HG02588 (cell line): ENCODE results near the gene LAMA5.

Experiments
- ATAC-seq: cut with Tn5 transposase; IDR thresholded peaks from one replicate; pipeline ENCODE4 v1.9.1; 2021; ENCODE audit warnings: mild to moderate bottlenecking, moderate library complexity; ENCODE audit not compliant: unreplicated experiment

Gene LAMA5

GRCh38 chr20:62330576-62331317 lies 36.4 kb downstream of the LAMA5 start:
- no peak for ATAC-seq

GRCh38 chr20:62329389-62330377 lies 37.4 kb downstream of the LAMA5 start:
- no peak for ATAC-seq

- no peak for ATAC-seq
Observed at GRCh38 chr20:62328684-62329388, 38.3 kb downstream of the LAMA5 start.

GRCh38 chr20:62327726-62328495 lies 39.2 kb downstream of the LAMA5 start:
- no peak for ATAC-seq

DNA sequence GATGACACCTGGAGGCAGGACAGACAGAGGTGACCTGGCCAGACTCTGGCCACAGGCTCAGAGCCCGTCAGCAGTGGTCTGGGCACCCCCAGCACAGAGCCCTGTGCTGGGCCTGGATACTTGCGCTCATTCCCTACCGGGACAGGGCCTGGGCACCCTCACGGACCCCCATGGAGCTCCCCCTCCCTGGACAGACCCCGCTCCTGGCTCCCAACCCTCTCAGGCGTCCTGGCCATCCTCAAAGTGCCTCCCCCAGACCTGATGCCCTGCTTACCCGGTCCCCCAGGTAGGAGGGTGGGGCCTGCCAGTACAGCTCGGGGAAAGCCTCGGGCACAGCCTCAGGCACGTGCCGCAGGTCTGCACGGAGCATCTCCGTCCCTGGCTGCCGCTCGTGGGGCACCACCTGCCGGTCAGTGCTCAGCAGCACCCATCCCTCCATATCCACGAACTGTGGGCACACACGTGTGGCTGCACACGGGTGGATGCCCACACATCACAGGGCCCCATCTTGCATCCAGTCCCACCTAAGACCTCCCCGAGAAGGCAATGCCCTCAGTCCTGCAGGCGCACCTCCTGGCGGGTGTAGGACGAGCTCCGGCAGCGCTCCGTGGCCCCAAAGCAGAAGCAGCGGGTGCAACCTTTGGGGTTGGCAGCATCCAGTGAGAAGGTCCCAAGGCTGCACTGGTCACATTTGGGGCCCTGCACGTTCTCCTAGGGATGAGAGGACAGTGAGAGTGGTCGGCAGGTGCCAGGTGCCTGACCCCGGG lies 40.0 kb downstream of the LAMA5 start:
- ATAC-seq: no peak

GRCh38 chr20:62326559-62326958 lies 40.6 kb downstream of the LAMA5 start:
- ATAC-seq: no peak

DNA sequence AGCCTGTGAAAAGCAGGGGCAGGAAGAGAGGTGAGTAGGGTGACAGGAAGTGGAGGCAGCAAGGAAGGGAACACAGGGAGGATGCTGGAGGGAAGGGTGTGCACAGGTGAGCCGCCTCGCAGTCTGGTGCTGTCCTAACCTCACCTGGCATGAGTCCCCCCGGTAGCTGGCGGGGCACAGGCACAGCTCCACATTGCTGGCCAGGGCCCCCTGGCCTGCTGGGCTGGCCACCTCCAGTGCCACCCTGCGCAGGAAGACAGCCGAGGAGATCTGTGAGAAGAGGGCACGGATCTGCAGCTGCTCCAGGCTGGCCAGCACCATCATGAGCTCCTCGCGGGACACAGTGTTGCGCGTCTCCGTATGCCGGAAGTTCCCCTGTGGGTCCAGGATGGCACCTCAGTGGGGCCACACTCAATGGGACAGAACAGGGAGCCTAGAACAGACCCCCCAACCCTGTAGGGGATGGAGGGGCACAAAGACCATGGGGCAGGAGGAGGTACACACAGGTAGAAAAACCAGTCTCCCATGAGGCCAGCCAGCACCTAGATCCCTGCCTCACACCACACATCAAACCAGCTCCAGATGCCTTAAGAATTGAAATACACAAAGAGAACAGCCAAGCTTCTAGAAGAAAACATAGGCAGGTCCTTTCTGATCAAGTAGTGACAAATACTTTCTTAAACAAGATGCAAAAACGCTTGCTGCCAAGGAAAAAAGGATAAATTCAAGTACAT lies 41.8 kb downstream of the LAMA5 start:
- no peak for ATAC-seq

DNA sequence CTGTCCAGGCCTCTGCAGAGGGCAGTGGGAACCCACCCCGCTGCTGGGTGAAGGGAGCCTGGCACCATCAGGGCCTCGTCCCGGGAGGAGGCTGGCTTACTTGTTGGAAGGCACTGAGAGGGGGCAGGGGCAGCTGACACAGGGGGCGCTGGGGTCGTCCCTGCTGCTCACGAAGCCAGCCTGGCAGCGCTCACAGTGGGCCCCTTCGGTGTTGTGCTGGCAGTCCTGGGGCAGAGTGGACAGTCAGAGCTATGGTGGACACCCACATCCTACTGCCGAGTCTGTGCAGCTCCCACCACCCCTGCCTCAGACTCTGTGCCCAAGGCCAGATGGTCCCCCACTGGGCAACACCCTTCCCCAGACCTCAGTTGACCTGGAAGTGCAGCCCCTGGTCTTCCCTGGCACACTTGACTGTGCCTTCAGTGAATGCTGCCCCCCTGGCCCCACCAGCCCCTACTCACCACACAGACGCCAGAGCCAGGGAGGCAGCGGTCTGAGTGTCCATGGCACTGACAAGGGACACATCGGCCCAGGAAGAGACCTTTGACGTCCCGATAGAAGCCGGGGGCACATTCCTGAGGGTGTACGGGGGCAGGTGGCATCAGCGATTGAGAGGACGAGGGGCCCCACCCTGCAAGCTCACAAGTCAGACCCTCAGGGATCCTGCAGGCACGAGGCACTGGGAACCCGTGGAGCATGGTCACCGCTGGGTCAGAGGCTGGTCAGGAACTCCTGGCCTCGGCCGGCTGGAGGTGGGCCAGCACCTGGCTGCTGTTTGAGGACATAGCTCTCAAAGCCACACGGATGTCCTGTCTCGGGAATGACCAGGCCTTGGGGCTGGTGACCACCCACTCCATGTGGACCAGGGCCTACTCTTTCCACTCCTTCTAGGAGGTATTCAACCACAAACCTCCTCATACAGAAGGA lies 42.9 kb downstream of the LAMA5 start:
- ATAC-seq: no peak

DNA sequence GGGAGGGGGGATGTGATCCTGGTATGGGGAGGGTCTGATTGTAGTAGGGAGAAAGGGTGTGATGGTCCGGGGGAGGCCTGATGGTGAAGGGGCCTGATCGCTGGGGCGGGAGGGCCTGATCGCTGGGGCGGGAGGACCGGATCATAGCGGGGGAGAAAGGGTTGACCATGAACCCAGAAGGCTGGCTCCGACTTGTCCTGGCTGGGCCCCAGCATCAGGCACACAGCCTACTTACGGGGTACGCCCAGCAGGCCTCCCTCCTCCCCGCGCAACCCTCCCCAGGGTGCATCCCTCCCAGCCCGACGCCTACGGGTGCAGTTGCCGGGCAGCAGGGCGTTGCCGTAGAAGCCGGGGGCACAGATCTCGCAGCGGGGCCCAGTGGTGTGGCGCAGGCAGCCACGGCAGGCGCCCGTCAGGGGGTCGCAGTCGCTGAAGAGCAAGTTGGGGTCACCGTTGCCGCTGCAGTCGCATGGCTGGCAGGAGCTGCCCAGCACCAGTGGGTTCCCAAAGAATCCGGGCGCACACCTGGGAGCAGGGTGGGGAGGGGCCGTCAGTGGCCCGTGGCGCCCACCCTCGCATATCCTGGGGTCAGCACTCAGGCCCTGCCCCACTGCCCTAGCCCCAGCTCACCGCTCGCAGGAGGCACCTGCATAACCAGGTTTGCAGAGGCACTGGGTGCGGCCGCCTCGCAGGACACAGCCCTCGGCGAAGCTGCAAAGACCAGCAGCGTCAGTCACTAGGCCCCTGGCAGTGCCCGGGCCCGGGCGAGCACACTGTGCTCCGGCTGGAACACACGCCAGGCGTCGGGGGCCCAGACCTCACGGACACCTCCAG lies 43.7 kb downstream of the LAMA5 start:
- no peak for ATAC-seq

- no peak for ATAC-seq
Observed at GRCh38 chr20:62322492-62323041, 44.5 kb downstream of the LAMA5 start.

DNA sequence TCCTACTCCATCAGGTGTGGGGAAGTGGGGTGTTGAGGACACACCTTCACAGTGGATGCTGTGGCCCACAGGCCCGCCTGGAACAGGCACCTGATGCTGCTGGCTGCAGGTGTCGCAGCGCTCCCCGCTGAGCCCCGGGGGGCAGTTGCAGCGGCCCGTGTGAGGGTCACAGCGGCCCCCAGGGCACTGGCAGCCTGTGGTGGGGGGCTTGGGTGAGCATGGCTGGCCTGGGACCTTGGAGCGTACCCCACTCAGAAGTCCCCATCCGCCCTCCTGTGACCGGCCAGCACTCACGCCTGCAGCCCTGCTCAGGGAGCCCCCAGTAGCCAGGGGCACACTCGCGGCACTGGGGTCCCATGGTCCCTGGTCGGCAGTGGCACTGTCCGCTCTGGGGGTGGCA lies 45.1 kb downstream of the LAMA5 start:
- no peak for ATAC-seq

DNA sequence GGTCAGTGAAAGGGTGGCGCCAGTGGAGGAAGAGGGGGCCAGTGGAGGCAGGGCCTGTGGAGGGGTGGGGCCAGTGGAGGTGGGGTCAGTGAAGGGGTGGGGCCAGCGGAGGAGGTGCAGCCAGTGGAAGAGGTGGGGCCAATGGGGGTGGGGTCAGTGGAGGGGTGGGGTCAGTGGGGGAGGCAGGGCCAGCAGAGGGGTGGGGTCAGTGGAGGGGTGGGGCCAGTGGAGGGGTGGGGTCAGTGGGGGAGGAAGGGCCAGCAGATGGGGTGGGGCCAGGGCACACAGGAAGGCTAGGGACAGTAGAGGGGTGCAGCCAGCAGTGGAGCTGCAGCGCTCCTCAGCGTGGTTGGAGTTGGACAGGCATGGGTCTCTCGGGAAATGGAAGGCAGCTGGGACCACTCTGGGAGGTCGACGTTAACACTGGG lies 45.6 kb downstream of the LAMA5 start:
- no peak for ATAC-seq

GRCh38 chr20:62320581-62321354 lies 46.3 kb downstream of the LAMA5 start:
- ATAC-seq: no peak

GRCh38 chr20:62319346-62319909 lies 47.7 kb downstream of the LAMA5 start:
- no peak for ATAC-seq

- ATAC-seq: no peak
Observed at GRCh38 chr20:62318400-62319345, 48.4 kb downstream of the LAMA5 start.
